Heart right ventricle (tissue), 16 donors: Measurements from ENCODE around the gene DNASE1L1. TPM values are rescaled to one million over a fixed set of nuclear protein-coding genes. Genes with fewer than 3 reads are reported as not detected.
A peak's percentile ranks its signal among the peaks of the same experiment; 100 is the strongest.
"Not testable (repeated sequence)": the region's sequence is repeated elsewhere in the genome, so short reads cannot be mapped to it uniquely, and the experiment has no call there.

Experiments
- ATAC-seq, 8 donors: fragments of 200-7000 bp; cut with Tn5 transposase; one replicate each; pipeline ENCODE4 v1.9.1; 2020; ENCODE audit warnings: mild to moderate bottlenecking in 8 of 8, moderate library complexity in 8 of 8, moderate number of reproducible peaks in 1 of 8
- DNase-seq, 2 donors: peaks; one replicate each; pipeline ENCODE4 v3.0.0-alpha.2; 2020
- H3K27ac ChIP-seq, 10 donors: fragments of 200-600 bp; sonication (generic) in 2 of 10; one replicate each; pipeline versions ENCODE4 v1.5.0 to v1.8.0; 2020 to 2022; ENCODE audit warnings: mild to moderate bottlenecking in 3 of 10
- H3K27me3 ChIP-seq, 7 donors: fragments of 200-600 bp; one replicate each; pipeline ENCODE4 v1.8.0; 2021 to 2022; ENCODE audit warnings: mild to moderate bottlenecking in 2 of 7
- H3K36me3 ChIP-seq, 9 donors: fragments of 200-600 bp; sonication (generic) in 1 of 9; one replicate each; pipeline versions ENCODE4 v1.5.0 to v1.8.0; 2020 to 2022; ENCODE audit warnings: mild to moderate bottlenecking in 2 of 9
- H3K4me1 ChIP-seq, 9 donors: fragments of 200-600 bp; sonication (generic) in 1 of 9; one replicate each; pipeline versions ENCODE4 v1.5.0 to v1.8.0; 2020 to 2022; ENCODE audit warnings: mild to moderate bottlenecking in 4 of 9
- H3K4me3 ChIP-seq, 10 donors: fragments of 200-600 bp; sonication (generic) in 2 of 10; one replicate each; pipeline versions ENCODE4 v1.5.0 to v1.8.0; 2020 to 2022; ENCODE audit warnings: mild to moderate bottlenecking in 7 of 10, moderate library complexity in 2 of 10
- H3K9me3 ChIP-seq, 11 donors: fragments of 200-600 bp in 10 of 11; sonication (generic) in 2 of 11; one replicate each; pipeline versions ENCODE4 v1.5.0 to v1.8.0; 2013 to 2022; ENCODE audit warnings: mild to moderate bottlenecking in 2 of 11, control low read depth in 1 of 11, moderate library complexity in 1 of 11
- CTCF ChIP-seq, 9 donors: fragments of 200-600 bp; sonication (generic) in 2 of 9; IDR thresholded peaks; one replicate each; pipeline versions ENCODE4 v1.5.0 to v1.8.0; 2021 to 2022; ENCODE audit warnings: antibody characterized with exemption in 9 of 9, mild to moderate bottlenecking in 5 of 9, moderate library complexity in 1 of 9
- WGBS, 2 donors: extraction: QIAGEN DNeasy Blood & Tissue Kit; methylation state at CpG; one replicate each; pipeline ENCODE4 v1.1.7; 2013; ENCODE audit warnings: inconsistent platforms in 1 of 2; 5-methylcytosine and 5-hydroxymethylcytosine counted together
- intact Hi-C, 10 donors: fragments of 100-400 bp; cut with DNase I; formaldehyde crosslinking; loops; one replicate each; pipeline versions ENCODE4 v1.11.1 to v1.14.2; 2022
- polyA plus RNA-seq, 2 donors: library from polyadenylated mRNA; stranded (reverse); fragments of 200-250 nt; gene quantifications; one replicate each; pipeline ENCODE4 v1.2.3, GENCODE V29; 2013
- total RNA-seq, 10 donors: library from RNA; stranded (reverse); fragmentation: NEBNext Ultra II Directional in 3 of 10; extraction: Animal tissue kit (Norgen Biotek cat#: 25700) in 3 of 10; gene quantifications; one replicate each; pipeline versions ENCODE4 v1.2.1 to v1.2.4, GENCODE V29; 2021 to 2023
- donor health status: Arrhythmogenic right ventricular cardiomyopathy.
- donor health status: ischemic (EF 13 %, LVEDD 7.1; RV severe dilation, severe dysfunction).
- donor health status: healthy with polysubstance abuse.
- donor health status: DM: no; HTN: yes; CAD: no.
- donor health status: DM: no; HTN: no; CAD: no.
- donor health status: ischemic (EF 25% LVEDD 6.9; RV normal size, moderate dysfunction).
- donor health status: ischemic (EF 25% LVEDD 5.7; RV mildly dilated, moderate dysfunction).
- donor health status: healthy.
- donor health status: DM: yes; HTN: yes; CAD: no.
- donor health status: Ischemic cardiomyopathy.
- donor health status: ischemic (EF 35%, LVEDD 5.7; RV mildly dilated, moderate dysfunction).
- donor health status: nonischemic (EF 11% LVEDD 7.7; RV severe dilation, severe dysfunction).
- donor health status: DM: yes; HTN: yes; CAD: no.
- donor health status: PGD.
- donor health status: ischemic (EF 29% LVEDD 5.4; RV normal size, mild dysfunction).
- donor health status: nonischemic (EF 23%, LVEDD 6.1; RV moderate dilation, normal function).

Gene DNASE1L1
- total and polyA plus RNA-seq, 12 donors = 27.2 to 57.1 (median 46.9) TPM

- Histone ChIP-seq H3K9me3 (peaks cover 0 to 10% (median 0%) of the 10 kb centered on the region in 11 donors), H3K27ac (no peak overlapping the region), H3K4me1 (peaks cover 0 to 23% (median 15%) of the 10 kb centered on the region in 9 donors), H3K4me3 (no peak overlapping the region), H3K27me3 (no peaks in the 10 kb centered on the region), H3K36me3 (peaks cover 0 to 35% (median 12%) of the 10 kb centered on the region in 9 donors)
- TF ChIP-seq CTCF (IDR thresholded peaks at IDR 0.05) = no peak
- DNase-seq (no peak), ATAC-seq (no peak)
- intact Hi-C loops = no loop called here
- 60 to 64% methylated on average over 6 of the region's 6 CpGs for WGBS, 2 donors
Observed at GRCh38 chrX:154401045-154401799, 7.8 kb downstream of the DNASE1L1 start.

DNA sequence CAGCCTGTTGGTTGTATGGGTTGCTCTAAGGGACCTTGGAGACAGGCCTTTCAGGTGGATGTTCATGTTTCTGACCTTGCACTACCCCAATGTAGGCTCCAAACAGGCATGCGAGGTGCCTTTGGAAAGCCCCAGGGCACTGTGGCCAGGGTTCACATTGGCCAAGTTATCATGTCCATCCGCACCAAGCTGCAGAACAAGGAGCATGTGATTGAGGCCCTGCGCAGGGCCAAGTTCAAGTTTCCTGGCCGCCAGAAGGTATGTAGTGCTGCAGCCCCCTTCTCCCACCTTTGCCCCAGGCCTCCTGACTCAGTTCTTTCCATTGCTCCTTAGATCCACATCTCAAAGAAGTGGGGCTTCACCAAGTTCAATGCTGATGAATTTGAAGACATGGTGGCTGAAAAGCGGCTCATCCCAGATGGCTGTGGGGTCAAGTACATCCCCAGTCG, 8.7 kb downstream of the DNASE1L1 start:
- ATAC-seq, H3K27me3 ChIP-seq, intact Hi-C loops, DNase-seq: not testable (repeated sequence)
- H3K4me1 ChIP-seq = peaks cover 0 to 23% (median 15%) of the 10 kb centered on the region in 9 donors
- H3K9me3 ChIP-seq = peaks cover 0 to 10% (median 0%) of the 10 kb centered on the region in 11 donors
- peak overlapping the region in 1 of 10 donors; percentile 99 for H3K27ac ChIP-seq
- peak overlapping the region in 5 of 10 donors; percentile 66 to 83 (median 73) for H3K4me3 ChIP-seq
- H3K36me3 ChIP-seq = peaks cover 0 to 35% (median 12%) of the 10 kb centered on the region in 9 donors
- 66 to 76% methylated on average over 6 of the region's 6 CpGs for WGBS, 2 donors

- Histone ChIP-seq H3K27me3 (no peaks in the 10 kb centered on the region), H3K4me3 (peak overlapping the region; percentile 66 to 97 (median 78)), H3K4me1 (peaks cover 0 to 23% (median 15%) of the 10 kb centered on the region in 9 donors), H3K27ac (peak overlapping the region in 9 of 10 donors; percentile 94 to 99 (median 99)), H3K36me3 (peaks cover 0 to 35% (median 12%) of the 10 kb centered on the region in 9 donors), H3K9me3 (peaks cover 0 to 10% (median 0%) of the 10 kb centered on the region in 11 donors)
- intact Hi-C loops = loop anchor here in 3 of 10 donors (5.0 to 10.0 kb wide), 3 partner anchors 115 to 1587 kb away; partner anchors contain the start of gene FAM3A (in 1 of the 3)
- no peak for TF ChIP-seq CTCF (IDR thresholded peaks at IDR 0.05)
- WGBS, 2 donors = 37 to 42% methylated on average over 14 of the region's 14 CpGs
- DNase-seq = no peak
- ATAC-seq = no peak
Observed at GRCh38 chrX:154399527-154400368, 9.3 kb downstream of the DNASE1L1 start.

GRCh38 chrX:154398668-154399526, 10.2 kb downstream of the DNASE1L1 start:
- peak; percentile 87 to 89 for DNase-seq
- peak overlapping the region; percentile 94 to 99 (median 98) for H3K27ac ChIP-seq
- H3K4me1 ChIP-seq = peaks cover 0 to 23% (median 15%) of the 10 kb centered on the region in 9 donors
- peak; percentile 70 to 85 (median 82) for TF ChIP-seq CTCF (IDR thresholded peaks at IDR 0.05)
- H3K27me3 ChIP-seq = no peaks in the 10 kb centered on the region
- peaks cover 0 to 35% (median 12%) of the 10 kb centered on the region in 9 donors for H3K36me3 ChIP-seq
- peak overlapping the region; percentile 66 to 97 (median 78) for H3K4me3 ChIP-seq
- WGBS, 2 donors = 1 to 2% methylated on average over 43 to 49 of the region's 49 CpGs
- ATAC-seq = peak; percentile 38 to 84 (median 70)
- peaks cover 0 to 10% (median 0%) of the 10 kb centered on the region in 11 donors for H3K9me3 ChIP-seq
- intact Hi-C loops = loop anchor here in 3 of 10 donors (5.0 to 10.0 kb wide), 3 partner anchors 116 to 1587 kb away; partner anchors contain the start of gene FAM3A (in 1 of the 3)
